HG03103 (cell line): ENCODE data around the gene GPNMB.
"Not testable (repeated sequence)": the region's sequence is repeated elsewhere in the genome, so short reads cannot be mapped to it uniquely, and the experiment has no call there.

Experiments
- ATAC-seq: cut with Tn5 transposase; IDR thresholded peaks from one replicate; pipeline ENCODE4 v1.9.1; 2021; ENCODE audit warnings: low read depth; ENCODE audit not compliant: unreplicated experiment

The GPNMB gene

DNA sequence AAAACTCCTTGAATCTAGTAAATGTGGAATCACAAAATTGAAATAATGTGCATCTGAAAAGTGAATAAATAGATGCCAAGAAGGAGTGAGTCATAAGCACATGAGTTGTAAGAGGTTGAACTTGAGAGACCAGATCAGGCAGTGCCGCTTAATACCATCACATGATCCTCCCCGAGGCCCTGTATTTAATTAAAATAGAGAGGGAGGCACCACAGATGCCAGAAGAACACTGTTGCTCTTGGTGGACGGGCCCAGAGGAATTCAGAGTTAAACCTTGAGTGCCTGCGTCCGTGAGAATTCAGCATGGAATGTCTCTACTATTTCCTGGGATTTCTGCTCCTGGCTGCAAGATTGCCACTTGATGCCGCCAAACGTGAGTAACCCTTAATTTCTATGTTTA is at the start of gene GPNMB:
Gene GPNMB, plus strand, starts transcription at position 221 of the 400 bp plus-strand sequence. Its CDS starts 83 bp downstream, at position 304.
- ATAC-seq: no peak

DNA sequence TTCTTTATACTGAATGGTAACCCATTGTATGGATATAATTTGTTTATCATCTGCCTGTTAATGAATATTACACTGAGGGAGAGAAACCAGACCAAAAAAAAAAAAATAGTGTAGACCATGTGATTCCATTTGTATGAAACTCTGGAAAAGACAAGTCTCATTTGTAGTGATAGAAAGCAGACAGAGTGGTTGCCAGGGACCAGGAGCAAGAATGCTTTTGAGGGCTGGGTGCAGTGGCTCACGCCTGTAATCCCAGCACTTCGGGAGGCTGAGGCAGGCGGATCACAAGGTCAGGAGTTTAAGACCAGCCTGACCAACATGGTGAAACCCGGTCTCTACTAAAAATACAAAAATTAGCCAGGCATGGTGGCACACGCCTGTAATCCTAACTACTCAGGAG is 48.8 kb upstream of the GPNMB start:
- ATAC-seq: not testable (repeated sequence)

DNA sequence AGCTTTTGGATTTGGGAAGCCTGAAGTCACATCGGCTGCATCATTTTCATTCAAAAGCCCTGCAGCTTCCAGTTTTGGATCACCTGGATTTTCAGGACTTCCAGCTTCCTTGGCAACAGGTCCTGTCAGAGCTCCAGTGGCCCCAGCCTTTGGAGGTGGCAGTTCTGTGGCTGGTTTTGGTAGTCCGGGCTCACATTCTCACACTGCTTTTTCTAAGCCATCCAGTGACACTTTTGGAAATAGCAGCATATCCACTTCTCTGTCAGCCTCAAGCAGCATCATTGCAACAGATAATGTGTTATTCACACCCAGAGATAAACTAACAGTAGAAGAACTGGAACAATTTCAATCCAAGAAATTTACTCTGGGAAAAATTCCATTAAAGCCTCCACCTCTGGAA is 46.2 kb upstream of the GPNMB start:
- ATAC-seq: no peak

DNA sequence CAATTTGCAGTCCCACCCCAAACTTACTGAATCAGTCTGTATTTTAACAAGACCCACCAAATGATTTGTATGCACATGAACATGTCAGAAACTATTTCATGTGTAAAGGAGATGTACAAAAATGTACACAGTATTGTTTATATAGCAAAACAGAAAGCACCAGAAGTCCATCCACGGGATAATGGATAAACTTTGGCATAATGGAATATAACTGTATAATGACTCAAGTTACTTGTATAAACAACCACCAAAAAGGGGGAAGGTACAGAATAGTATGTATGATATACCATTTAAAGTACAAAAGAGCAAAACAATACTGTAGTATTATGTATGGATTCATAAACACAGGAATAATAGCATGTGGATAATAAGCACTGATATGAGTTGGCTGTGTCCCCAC is 42.3 kb upstream of the GPNMB start:
- ATAC-seq: no peak

DNA sequence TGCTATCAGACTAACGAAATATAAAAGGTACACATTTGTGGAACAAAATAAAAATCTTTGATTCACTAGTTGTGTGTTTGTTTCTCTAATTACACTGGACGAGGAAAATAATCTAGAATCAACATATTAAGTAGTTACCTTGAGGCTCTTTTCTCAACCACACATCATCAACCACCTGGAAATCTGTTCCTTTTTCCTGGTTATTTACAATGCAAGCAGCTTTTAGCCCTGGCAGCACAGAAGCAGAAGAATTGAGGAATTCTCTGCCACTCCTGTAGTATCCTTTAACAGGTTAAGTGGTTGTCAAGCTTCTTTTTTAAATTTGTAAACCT is 41.0 kb upstream of the GPNMB start:
- ATAC-seq: no peak

DNA sequence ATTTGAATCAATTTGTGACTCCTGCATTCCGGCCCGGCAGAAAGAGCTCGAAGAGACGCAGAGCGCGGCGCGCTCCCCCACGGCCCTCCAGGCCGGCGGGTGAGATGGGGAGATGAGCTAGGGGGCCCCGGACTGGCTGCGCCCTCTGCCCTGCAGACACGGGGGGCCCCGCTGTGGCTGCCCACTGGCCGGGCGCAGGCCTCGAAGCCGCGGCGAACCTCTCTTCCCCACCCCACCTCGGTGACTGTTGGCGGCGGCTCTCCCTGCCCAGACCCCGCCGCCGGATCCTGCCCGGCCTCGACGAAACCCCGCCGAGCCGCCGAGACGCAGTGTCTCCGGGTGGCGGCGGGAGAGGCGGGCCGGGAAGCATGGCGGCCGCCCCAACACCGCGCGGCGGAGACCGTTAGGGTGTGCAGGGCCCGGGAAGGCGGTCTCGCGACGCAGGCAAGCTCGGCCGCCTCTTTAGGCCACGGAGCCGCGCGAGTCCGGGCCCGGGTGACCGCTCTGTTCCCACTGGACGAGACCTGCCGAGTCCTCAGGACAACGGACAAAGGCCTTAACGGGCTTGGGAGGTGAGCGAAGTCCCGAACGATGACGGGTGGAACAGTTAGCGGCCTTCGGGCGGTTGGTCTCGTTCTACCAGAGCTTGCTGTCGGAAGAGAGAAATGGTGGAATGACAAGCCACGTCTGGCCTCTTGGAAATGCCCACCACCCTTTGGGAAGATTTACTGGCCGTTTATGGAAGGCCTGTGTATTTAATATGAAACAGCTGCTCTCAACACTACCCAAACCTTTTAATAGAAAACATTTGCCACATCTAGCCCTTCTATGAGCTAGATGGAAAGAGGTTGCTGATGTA is 40.4 kb upstream of the GPNMB start:
- no peak for ATAC-seq

DNA sequence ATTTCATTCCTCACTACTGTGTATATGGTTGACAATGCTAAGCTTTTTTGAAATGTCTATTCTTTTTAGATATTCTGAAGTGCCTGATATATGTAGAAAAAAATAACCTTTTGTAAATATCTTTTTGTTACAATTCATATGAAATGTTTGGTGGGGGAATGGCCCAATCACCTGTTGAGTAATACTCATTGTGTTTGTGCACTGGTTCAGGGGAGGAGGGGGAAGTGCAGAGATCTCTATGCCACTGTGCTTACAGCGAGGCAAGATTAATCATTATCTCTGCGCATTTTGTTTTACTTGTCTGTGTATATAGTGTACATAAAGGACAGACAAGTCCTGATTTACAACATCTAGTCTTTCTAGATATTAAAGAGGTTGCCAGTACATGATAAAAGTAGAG is 39.6 kb upstream of the GPNMB start:
- ATAC-seq: no peak

DNA sequence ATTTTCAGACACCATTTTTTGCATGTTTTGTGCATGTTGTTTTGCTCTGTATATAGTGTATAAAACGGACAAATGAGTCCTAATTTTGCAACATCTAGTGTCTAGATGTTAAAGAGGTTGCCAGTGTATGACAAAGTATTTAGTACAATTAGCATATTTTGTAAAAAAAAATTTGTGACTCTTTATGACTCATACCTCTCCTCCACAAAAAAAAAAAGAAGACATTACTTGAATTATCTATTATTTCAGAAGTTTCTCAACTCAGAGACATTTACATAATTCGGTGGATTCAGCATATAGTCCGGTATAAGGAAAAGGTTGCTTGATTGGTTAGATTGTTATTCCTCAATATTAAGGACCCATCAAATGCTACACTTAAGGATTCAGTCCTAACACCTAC is 38.7 kb upstream of the GPNMB start:
- ATAC-seq: no peak

DNA sequence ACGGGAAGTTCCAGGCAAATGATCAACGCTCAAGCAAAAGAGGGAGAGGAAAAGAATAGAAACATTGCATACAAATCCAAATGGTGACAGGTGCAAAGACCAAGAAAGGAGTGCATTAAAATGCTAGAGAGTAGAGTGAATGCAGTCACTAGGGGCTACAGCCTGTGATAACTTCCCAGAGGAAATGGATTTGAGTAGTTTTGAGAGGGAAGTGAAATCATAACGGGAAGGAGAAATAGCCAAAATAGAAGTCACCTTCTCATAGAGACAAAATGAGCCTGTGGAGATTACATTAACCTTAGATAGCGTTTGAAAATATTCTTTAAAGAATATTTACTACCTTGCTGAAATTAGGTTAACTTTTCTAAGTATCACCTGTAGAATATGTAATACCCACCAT is 38.3 kb upstream of the GPNMB start:
- ATAC-seq: no peak

DNA sequence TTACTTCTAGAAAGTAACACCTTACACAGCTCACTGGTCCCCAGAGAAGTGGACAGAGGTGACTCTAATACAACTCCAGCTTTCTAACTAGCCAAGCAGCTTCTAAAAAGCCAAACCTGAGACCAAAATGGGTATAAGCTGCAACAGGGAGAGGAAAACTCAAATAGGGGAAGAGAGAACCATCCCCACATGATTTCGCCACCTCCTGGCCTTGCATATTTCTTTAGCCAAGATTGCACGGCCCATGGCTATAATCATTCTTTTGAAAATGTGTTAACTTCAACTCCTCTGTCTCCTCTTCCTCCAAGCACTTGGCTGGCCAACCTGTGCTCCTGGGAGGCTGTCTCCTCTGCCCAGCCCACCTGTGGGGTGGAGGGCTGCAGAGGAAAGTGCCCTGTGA is 36.1 kb upstream of the GPNMB start:
- ATAC-seq: no peak

DNA sequence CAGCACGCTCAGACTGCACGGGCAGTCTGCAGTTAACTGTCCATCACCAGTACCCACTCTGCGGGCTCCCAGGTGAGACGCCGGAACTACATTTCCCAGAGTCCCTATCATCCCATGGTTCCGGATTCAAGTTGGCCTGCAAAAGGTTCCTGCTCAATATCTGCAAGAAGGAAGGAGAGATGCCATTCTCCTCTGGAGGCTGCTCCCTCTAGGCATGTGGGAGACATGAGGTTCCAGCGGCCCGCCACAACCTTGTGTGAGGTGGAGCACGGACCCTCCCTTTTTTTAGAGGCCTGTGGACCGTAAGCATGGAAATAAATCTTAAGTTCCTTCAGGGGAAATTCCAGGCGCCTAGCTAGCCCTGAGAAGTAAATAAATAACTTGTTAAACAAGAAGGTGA is 35.0 kb upstream of the GPNMB start:
- ATAC-seq: no peak

DNA sequence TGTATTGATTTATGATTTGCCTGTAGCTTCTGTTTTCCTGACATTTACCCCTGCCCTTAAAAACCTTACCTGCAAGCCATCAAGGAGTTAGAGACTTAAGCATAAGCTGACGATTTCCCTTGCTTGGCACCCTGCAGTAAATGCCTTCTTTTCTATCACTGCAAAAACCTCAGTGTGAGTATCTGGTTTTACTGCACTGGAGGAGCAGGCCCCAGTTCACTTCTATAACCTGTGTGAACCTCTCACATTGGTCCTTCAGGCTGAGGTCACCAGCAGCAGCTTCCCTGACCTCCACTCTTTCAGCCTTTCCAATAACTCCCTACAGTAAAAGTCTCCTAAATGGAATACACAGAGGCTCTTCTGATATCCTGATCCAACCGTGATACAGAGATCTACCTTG is 34.2 kb upstream of the GPNMB start:
- no peak for ATAC-seq

DNA sequence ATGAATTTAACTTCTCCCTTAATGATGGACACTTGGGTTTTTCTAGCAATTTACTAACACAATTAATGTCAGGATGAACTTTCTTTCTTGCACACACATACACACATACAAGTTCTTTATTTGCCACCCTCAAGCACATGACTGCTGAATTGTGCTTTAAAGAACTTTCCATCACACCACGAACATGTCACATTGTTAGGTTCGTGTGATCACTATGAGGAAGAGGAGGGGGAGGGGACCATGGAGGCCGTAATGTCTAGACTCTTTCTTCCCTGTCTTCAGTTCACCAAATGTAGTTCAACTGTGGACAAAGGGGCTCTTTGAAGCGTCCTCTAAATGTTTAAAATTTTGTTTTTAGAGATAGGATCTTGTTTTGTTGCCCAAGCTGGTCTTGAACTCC is 33.7 kb upstream of the GPNMB start:
- no peak for ATAC-seq

DNA sequence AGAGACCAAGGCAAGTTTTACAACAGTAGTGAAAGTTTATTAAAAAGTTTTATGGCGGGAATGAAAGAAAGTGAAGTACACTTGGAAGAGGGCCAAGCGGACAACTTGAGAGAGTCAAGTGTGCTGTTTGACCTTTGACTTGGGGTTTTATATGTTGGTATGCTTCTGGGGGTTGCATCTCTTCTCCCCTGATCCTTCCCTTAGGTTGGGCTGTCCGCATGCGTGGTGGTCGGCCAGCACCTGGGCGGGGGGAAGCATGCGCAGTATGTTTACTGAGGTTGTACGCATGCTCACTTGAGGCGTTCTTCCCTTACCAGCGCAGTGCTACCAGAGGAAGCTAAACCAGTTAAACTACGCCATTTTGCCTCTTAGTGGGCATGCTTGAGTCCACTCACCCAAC is 32.8 kb upstream of the GPNMB start:
- ATAC-seq: no peak

DNA sequence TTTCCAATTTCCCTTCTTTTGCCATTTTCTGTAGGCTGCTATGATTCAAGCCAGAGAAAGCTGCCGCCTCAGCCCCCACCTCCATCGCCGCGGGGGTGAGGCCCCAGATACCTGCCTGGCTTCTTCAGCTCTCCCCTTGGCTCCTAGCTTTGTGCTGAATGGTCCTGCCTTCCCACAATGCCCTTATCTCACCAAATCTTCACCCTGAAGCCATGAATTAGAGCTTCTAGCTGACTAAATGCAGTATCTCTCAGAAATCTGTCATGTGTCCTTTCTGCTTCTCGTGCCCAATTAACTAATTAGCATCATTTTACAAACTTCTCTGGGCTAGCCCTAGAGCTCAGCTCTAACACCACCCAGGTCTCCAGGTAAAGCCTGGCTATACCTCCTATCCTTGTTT is 32.2 kb upstream of the GPNMB start:
- no peak for ATAC-seq

DNA sequence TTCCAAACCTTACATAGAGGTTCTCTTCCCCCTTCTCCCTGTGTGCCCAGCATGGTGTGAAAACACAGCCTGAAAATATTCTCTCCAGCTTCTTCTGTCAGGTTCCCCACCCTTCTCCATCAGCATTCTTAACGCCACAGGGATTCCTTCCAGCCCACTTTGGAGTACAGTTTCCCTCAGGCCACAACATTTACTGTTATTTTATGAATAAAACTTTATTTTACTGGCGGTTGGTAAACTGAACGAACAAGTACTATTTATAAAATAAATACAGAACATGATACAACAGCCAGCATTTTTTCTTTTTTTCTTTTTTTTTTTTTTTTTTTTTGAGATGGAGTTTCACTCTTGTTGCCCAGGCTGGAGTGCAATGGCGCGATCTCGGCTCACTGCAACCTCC is 31.6 kb upstream of the GPNMB start:
- ATAC-seq: no peak

DNA sequence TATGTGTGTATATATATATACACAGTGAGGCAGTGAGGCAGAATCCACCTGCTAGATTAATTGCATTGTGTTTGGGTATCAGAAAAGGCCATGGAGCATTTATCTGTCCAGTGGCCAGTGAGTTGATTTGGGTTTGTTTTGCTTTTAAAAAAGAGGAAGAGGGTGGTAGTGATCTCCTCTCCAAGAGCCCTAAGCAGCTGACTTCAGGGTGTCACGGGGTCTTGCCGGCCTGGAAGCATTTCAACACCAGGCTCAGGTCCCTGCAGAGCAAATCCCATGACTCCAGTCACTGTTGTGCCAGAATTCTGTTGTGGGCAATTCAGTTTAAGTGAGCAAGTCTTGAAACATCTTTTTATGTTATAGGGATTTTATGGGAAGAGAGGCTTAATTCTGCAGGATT is 30.6 kb upstream of the GPNMB start:
- ATAC-seq: no peak

DNA sequence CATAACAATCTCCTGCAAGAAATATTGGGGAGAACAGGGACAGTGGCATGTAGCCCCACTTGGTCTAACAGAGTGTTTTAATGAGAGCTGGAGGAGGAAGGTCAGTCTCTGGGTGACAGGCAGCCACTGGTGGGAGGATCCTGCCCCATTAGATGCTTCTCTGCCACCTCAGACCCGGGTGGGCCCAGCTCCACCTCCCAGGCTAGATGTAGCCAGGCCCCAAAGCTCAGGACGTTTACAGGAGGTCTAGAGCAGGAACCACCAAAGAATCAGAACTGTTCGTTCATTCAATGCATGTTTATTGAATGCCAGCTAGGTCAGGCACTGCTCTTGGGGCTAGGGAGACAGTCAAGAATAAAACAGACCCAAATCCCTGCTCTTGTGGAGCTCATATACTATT is 28.4 kb upstream of the GPNMB start:
- no peak for ATAC-seq

DNA sequence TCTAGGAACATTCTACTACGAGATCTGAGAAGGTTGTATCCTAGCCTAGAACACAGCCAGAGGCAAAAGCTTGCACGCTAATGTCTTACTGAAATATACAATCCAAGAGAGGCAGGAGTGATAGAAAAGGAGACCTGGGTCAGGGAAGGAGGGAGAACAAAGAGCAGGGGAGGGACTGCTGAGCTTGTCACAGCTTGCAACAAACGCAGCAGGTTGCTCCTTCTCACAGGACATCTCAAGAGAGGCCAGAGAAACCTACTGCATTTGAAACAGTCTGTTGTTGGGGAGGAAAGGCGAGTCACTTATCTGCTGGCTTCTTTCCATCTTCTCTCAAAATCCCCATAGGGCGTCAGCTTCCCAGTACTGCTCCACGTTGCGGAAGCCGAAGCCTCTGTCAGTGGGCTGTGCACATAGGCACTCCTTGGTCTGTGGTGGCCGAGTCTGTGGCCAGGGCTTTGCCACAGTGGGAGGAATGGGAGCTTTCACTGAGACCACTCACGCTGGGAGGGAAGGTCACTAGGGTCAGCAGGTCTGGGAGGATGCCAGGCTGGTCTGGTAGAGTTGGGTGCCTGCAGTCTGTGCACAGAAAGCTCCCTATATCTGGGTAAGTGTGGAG is 25.8 kb upstream of the GPNMB start:
- no peak for ATAC-seq

DNA sequence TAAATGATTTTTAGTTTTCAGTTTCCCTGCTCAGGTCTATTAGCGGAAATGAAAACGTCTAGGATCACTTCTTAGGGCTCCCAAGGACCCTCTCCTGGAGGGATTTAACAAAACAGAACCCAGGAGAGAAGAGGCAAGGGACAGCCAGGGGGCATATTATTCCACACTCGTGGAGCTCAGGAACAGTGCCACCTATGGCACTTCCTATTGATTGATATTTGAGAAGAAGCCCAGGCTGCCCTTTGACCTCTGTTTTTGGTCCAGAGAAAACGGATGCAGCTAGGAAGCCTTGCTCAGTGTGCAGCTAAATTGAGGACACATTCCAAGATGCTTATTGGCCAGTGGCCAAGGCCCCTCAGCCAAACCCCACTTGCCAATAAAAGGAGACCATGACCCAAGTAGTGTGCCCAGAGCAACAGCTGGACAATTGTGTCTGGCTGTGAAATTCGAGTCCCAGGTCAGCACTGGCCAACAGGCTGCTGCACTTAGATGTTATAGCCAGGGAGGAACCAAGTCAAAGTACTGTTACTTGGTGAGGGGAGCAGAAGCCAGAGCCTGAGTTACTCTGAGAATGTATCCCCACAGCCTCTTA is 24.0 kb upstream of the GPNMB start:
- no peak for ATAC-seq

DNA sequence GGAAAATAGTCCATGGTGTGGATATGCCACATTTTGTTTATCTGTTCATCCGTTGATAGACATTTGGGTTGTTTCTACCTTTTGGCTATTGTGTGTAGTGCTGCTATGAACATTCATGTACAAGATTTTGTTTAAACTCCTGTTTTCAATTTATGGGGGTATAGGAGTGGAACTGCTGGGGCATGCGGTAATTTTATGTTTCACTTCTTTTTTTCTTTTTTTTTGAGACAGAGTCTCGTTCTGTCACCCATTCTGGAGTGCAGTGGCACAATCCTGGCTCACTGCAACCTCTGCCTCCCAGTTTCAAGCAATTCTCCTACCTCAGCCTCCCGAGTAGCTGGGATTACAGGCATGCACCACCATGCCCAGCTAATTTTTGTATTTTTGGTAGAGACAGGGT is 22.2 kb upstream of the GPNMB start:
- not testable (repeated sequence) for ATAC-seq

DNA sequence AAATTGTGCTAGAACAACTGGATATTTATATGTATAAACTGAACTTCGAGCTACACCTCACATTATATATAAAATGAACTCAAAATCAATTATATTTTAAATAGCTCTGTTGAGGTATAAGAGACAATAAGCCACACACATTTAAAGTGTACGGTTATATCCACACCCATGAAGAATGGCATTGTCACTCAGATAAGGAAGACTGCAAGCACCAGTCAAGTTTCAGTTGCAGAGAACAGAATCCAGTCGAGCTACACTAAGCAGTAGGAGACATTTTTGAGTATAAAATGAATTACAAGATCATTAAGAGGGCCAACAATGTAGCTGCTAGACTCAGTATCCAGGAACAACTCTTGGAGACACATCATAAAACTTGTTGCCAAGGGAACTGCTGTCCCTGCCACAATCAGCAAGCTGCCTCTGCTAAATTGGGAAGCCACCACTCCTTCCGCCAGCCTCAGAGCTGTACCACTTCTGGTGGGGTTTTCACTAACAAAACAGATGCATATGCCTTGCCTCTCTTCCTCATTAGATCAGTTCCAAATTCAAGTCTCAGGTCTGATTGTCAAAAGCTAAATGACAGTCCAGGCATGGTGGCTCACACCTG is 19.6 kb upstream of the GPNMB start:
- ATAC-seq: no peak
